ENCODE results near the gene PDK3. TPM values are rescaled to one million over a fixed set of nuclear protein-coding genes. Genes with fewer than 3 reads are reported as not detected.

Gene PDK3
- polyA plus RNA-seq, 1 donor from 2014 or later = 2.1 TPM

GRCh38 chrX:24508375-24508774, 43.3 kb downstream of the PDK3 start:
- no peaks in the 10 kb centered on the region for H3K79me2 ChIP-seq (replicated peaks; ENCODE audit: insufficient read depth, low read length)
- H3K27ac ChIP-seq (ENCODE audit: low read length) = no peak overlapping the region
- no peaks in the 10 kb centered on the region for H3K36me3 ChIP-seq (ENCODE audit: insufficient read depth, low read length)
- H3K27me3 ChIP-seq (ENCODE audit: insufficient read depth, low read depth, low read length) = no peaks in the 10 kb centered on the region
- H3K9me2 ChIP-seq (ENCODE audit: insufficient read depth, low read length) = no peaks in the 10 kb centered on the region
- no peaks in the 10 kb centered on the region for H3F3A ChIP-seq (ENCODE audit: insufficient read depth, low read length, poor library complexity, severe bottlenecking)
- no peak overlapping the region for H3K9ac ChIP-seq (ENCODE audit: low read length)
- no peaks in the 10 kb centered on the region for H4K20me1 ChIP-seq (ENCODE audit: insufficient read depth)
- H3K9me3 ChIP-seq (ENCODE audit: low read length) = no peaks in the 10 kb centered on the region
- no peak overlapping the region for H3K4me2 ChIP-seq (ENCODE audit: low read length)
- TF ChIP-seq TAF1 (IDR thresholded peaks at IDR 0.05; ENCODE audit: low read depth) (no peak), MXI1 (conservative IDR thresholded peaks at IDR 0.05; ENCODE audit: poor library complexity, severe bottlenecking) (no peak), POLR2AphosphoS5 (IDR thresholded peaks at IDR 0.05) (no peak), SMC3 (conservative IDR thresholded peaks at IDR 0.05; ENCODE audit: poor library complexity) (no peak), CTCF (IDR thresholded peaks at IDR 0.05; ENCODE audit: poor library complexity, severe bottlenecking) (no peak), EP300 (conservative IDR thresholded peaks at IDR 0.05; ENCODE audit: poor library complexity, severe bottlenecking) (no peak), RAD21 (conservative IDR thresholded peaks at IDR 0.05) (no peak), EZH2 (IDR thresholded peaks at IDR 0.05; ENCODE audit: borderline replicate concordance, insufficient read depth, low read length, poor library complexity, severe bottlenecking) (no peak), REST (IDR thresholded peaks at IDR 0.05; ENCODE audit: borderline replicate concordance) (no peak)
- no peak overlapping the region for H3K4me3 ChIP-seq (ENCODE audit: low read length)
- no peak overlapping the region for H2AFZ ChIP-seq (ENCODE audit: low read depth, low read length)

- Histone ChIP-seq H3K9ac (ENCODE audit: low read length) (no peak overlapping the region), H3K27me3 (ENCODE audit: insufficient read depth, low read depth, low read length) (no peaks in the 10 kb centered on the region), H3K4me3 (ENCODE audit: low read length) (no peak overlapping the region), H3K27ac (ENCODE audit: low read length) (no peak overlapping the region), H3K9me3 (ENCODE audit: low read length) (no peaks in the 10 kb centered on the region), H3K36me3 (ENCODE audit: insufficient read depth, low read length) (no peaks in the 10 kb centered on the region), H3K9me2 (ENCODE audit: insufficient read depth, low read length) (no peaks in the 10 kb centered on the region), H2AFZ (ENCODE audit: low read depth, low read length) (no peak overlapping the region), H3F3A (ENCODE audit: insufficient read depth, low read length, poor library complexity, severe bottlenecking) (no peaks in the 10 kb centered on the region), H3K4me2 (ENCODE audit: low read length) (no peak overlapping the region), H3K79me2 (replicated peaks; ENCODE audit: insufficient read depth, low read length) (no peaks in the 10 kb centered on the region), H4K20me1 (ENCODE audit: insufficient read depth) (no peaks in the 10 kb centered on the region)
- TF ChIP-seq POLR2AphosphoS5 (IDR thresholded peaks at IDR 0.05) (no peak), REST (IDR thresholded peaks at IDR 0.05; ENCODE audit: borderline replicate concordance) (no peak), MXI1 (conservative IDR thresholded peaks at IDR 0.05; ENCODE audit: poor library complexity, severe bottlenecking) (no peak), TAF1 (IDR thresholded peaks at IDR 0.05; ENCODE audit: low read depth) (no peak)
These were observed 48.3 kb downstream of the PDK3 start for GRCh38 chrX:24513416-24513815.
